Smooth muscle cell (in vitro differentiated cells): ENCODE data around the gene LCMT2. TPM values are rescaled to one million over a fixed set of nuclear protein-coding genes. Genes with fewer than 3 reads are reported as not detected.

ENCODE experiments used
- DNase-seq: peaks from one replicate; lab custom pipeline; 2025; ENCODE audit not compliant: unreplicated experiment; lab: John Stamatoyannopoulos, UW
- H2AFZ ChIP-seq: fragments of 200-600 bp; sonication (generic); 2 replicates; pipeline ENCODE4 v1.6.0; 2016; ENCODE audit warnings: antibody characterized with exemption, low read depth, mild to moderate bottlenecking
- H3F3A ChIP-seq: fragments of 200-600 bp; sonication (generic); 2 replicates; pipeline ENCODE4 v1.6.0; 2017; ENCODE audit warnings: antibody characterized with exemption, low read depth
- H3K27ac ChIP-seq: fragments of 200-600 bp; sonication (generic); 2 replicates; pipeline ENCODE4 v1.5.1; 2016; ENCODE audit warnings: low read depth, mild to moderate bottlenecking
- H3K27me3 ChIP-seq: fragments of 200-600 bp; sonication (generic); 2 replicates; pipeline ENCODE4 v1.6.1; 2016; ENCODE audit warnings: low read depth, mild to moderate bottlenecking
- H3K36me3 ChIP-seq: fragments of 200-600 bp; sonication (generic); 2 replicates; pipeline ENCODE4 v1.5.1; 2016; ENCODE audit warnings: low read depth
- H3K4me1 ChIP-seq: fragments of 200-600 bp; sonication (generic); 2 replicates; pipeline ENCODE4 v1.5.1; 2016; ENCODE audit warnings: low read depth
- H3K4me2 ChIP-seq: fragments of 200-600 bp; sonication (generic); 2 replicates; pipeline ENCODE4 v1.6.0; 2016; ENCODE audit warnings: mild to moderate bottlenecking
- H3K4me3 ChIP-seq: fragments of 200-600 bp; sonication (generic); 2 replicates; pipeline ENCODE4 v1.5.1; 2016; ENCODE audit warnings: mild to moderate bottlenecking
- H3K79me2 ChIP-seq: fragments of 200-600 bp; sonication (generic); 2 replicates; pipeline ENCODE4 v1.6.0; 2016; ENCODE audit warnings: low read depth, mild to moderate bottlenecking
- H3K9ac ChIP-seq: fragments of 200-600 bp; sonication (generic); 2 replicates; pipeline ENCODE4 v1.6.0; 2016; ENCODE audit warnings: low read depth
- H3K9me3 ChIP-seq: fragments of 200-600 bp; sonication (generic); replicated peaks from 2 replicates; pipeline ENCODE4 v1.5.1; 2016; ENCODE audit warnings: low read depth
- H4K20me1 ChIP-seq: fragments of 200-600 bp; sonication (generic); 2 replicates; pipeline ENCODE4 v1.6.0; 2016; ENCODE audit warnings: low read depth
- WGBS: methylation state at CpG from one replicate; pipeline ENCODE4 v1.1.7; 2016; ENCODE audit warnings: low lambda C conversion rate; 5-methylcytosine and 5-hydroxymethylcytosine counted together
- polyA plus RNA-seq: library from polyadenylated mRNA; unstranded; fragments of >200 nt; fragmentation: Nextera tagmentation; extraction: Ambion mirVana; gene quantifications from 2 replicates; pipeline ENCODE4 v1.2.1, GENCODE V29; 2016
- total RNA-seq: library from RNA; depleted of rRNA; stranded (reverse); fragments of >200 nt; gene quantifications from 2 replicates; pipeline ENCODE4 v1.2.3, GENCODE V29; 2014
- TF ChIP-seq, protein P1 (sequence below): fragments of 200-600 bp; sonication (generic); IDR thresholded peaks from 2 replicates; pipeline ENCODE4 v1.5.1; 2017; ENCODE audit warnings: borderline replicate concordance, mild to moderate bottlenecking, antibody characterized with exemption; ENCODE audit not compliant: insufficient read depth, poor library complexity, severe bottlenecking

The LCMT2 gene
- total and polyA plus RNA-seq, 2 experiments from 2014 or later: 5.0 to 5.4 TPM

DNA sequence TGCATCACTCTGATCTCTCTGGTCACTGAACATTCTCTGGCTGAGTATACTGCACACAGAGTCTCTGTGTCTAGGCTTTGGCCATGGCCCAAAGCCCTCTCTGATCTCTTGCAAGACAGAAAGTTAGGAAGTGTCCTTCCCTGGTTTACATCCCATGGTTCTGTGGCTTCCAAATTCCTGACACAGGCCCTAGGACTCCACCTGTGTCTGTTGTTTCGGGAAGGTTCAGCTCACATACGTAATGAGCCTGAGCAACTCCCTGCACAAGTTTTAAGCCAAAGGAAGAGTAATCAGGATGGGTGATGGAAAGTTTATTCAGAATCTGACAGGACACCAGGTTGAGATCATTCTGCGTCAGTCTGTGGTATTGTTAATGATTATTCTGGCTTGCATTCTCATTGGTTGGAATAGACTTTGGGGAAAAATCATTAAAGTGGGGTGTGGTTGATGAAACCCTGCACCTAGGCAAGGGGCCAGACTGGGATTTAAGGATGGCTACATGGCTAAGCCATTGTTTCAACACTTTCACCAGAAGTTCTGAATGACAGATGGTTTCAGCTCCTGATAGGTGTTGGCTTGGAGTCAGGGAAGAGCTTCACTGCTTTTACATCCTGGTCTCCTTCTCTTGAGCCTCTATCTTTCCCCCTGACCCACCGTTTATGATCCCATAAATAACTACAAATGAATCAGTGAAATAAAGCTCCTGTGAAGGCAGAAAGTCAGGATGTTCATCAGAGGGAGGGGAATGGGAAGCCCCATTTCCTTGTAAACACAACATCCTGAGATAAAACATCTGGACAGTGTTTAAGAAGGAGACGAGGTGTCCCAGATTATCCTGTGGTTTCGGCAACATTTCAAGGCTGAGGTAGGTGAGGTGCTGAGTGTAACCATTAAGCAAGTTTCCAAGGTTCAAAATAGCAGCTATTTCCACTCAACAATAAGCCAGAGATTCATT, 14.1 kb downstream of the LCMT2 start:
- no peaks in the 10 kb centered on the region for H3K9me3 ChIP-seq
- WGBS: 72% methylated on average over 6 of the region's 6 CpGs
- no peaks in the 10 kb centered on the region for H3F3A ChIP-seq
- H3K4me1 ChIP-seq: no peaks in the 10 kb centered on the region
- H3K9ac ChIP-seq: no peak overlapping the region
- H2AFZ ChIP-seq: no peak overlapping the region
- peaks cover 40% of the 10 kb centered on the region for H3K27me3 ChIP-seq
- TF ChIP-seq, protein P1, sequence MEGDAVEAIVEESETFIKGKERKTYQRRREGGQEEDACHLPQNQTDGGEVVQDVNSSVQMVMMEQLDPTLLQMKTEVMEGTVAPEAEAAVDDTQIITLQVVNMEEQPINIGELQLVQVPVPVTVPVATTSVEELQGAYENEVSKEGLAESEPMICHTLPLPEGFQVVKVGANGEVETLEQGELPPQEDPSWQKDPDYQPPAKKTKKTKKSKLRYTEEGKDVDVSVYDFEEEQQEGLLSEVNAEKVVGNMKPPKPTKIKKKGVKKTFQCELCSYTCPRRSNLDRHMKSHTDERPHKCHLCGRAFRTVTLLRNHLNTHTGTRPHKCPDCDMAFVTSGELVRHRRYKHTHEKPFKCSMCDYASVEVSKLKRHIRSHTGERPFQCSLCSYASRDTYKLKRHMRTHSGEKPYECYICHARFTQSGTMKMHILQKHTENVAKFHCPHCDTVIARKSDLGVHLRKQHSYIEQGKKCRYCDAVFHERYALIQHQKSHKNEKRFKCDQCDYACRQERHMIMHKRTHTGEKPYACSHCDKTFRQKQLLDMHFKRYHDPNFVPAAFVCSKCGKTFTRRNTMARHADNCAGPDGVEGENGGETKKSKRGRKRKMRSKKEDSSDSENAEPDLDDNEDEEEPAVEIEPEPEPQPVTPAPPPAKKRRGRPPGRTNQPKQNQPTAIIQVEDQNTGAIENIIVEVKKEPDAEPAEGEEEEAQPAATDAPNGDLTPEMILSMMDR: no peak
- no peaks in the 10 kb centered on the region for H3K36me3 ChIP-seq
- H3K27ac ChIP-seq: no peak overlapping the region
- no peaks in the 10 kb centered on the region for H4K20me1 ChIP-seq
- no peak overlapping the region for H3K4me3 ChIP-seq
- no peaks in the 10 kb centered on the region for H3K79me2 ChIP-seq
- DNase-seq: no peak
- no peak overlapping the region for H3K4me2 ChIP-seq

DNA sequence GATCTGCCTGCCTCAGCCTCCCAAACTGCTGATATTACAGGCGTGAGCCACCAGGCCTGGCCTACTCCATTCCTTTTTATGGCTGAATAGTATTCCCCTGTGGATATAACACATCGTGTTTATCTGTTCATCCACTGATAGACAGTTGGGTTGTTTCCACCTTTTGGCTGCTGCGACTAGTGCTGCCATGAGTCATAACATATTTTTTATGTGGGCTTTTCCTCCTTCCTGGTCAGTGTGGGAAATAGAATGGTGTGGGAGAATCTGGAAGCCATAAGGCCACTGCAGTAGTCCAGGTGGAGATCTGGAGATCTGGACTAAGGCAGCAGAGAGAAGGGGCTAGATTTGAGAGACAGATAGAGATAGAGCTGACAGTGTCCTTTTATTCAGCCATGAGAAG, 16.2 kb downstream of the LCMT2 start:
- TF ChIP-seq, protein P1: no peak
- H3K4me1 ChIP-seq: no peaks in the 10 kb centered on the region
- H3K4me3 ChIP-seq: no peak overlapping the region
- H3K79me2 ChIP-seq: no peaks in the 10 kb centered on the region
- no peak for DNase-seq
- peaks cover 45% of the 10 kb centered on the region for H3K27me3 ChIP-seq
- H3K4me2 ChIP-seq: no peak overlapping the region
- 84% methylated on average over 3 of the region's 3 CpGs for WGBS
- no peak overlapping the region for H3K27ac ChIP-seq
- H3F3A ChIP-seq: no peaks in the 10 kb centered on the region
- no peak overlapping the region for H2AFZ ChIP-seq
- H4K20me1 ChIP-seq: no peaks in the 10 kb centered on the region
- no peak overlapping the region for H3K9ac ChIP-seq
- H3K36me3 ChIP-seq: no peaks in the 10 kb centered on the region
- H3K9me3 ChIP-seq: no peaks in the 10 kb centered on the region

DNA sequence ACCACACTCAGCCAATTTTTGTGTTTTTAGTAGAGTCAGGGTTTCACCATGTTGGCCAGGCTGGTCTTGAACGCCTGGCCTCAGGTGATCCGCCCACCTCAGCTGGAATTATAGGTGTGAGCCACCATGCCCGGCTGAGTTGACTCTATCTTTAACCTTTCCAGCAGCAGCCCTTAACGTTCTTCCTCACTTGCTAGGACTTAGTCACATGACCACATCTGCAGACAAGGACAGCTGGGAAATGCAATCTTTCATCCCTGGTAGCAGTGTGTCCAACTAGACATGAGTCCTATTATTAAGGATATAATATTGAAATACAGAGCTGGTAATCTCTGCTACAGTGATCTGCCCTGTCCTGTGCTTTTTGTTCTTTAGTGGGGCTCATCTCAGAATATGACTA, 18.0 kb downstream of the LCMT2 start:
- DNase-seq: no peak
- Histone ChIP-seq H3K36me3 (no peaks in the 10 kb centered on the region), H3K4me2 (no peak overlapping the region), H3K9me3 (no peaks in the 10 kb centered on the region), H3K27ac (no peak overlapping the region), H3K9ac (no peak overlapping the region), H3K27me3 (peaks cover 51% of the 10 kb centered on the region), H3F3A (no peaks in the 10 kb centered on the region), H3K4me1 (no peaks in the 10 kb centered on the region), H4K20me1 (no peaks in the 10 kb centered on the region), H2AFZ (no peak overlapping the region), H3K4me3 (no peak overlapping the region), H3K79me2 (no peaks in the 10 kb centered on the region)
- TF ChIP-seq, protein P1: no peak
- WGBS: 80% methylated on average over 4 of the region's 4 CpGs
